Gastroesophageal sphincter (tissue), 4 donors: Measurements from ENCODE around the gene SLC25A13. TPM values are rescaled to one million over a fixed set of nuclear protein-coding genes. Genes with fewer than 3 reads are reported as not detected.

ENCODE experiments used
- ATAC-seq: fragments of 150-250 bp; one replicate; pipeline ENCODE4 v1.9.1; 2016; ENCODE audit warnings: mild to moderate bottlenecking, moderate library complexity
- H3K27ac ChIP-seq, 4 donors: fragments of 200-600 bp; sonication (generic) in 3 of 4; 1 replicate in 3 of 4; 2 replicates in 1 of 4; pipeline ENCODE4 v1.5.1; 2016 to 2019
- H3K27me3 ChIP-seq: fragments of 200-600 bp; sonication (generic); one replicate; pipeline ENCODE4 v1.5.1; 2019
- H3K36me3 ChIP-seq, 2 donors: fragments of 200-600 bp; sonication (generic); one replicate each; pipeline ENCODE4 v1.5.1; 2019; ENCODE audit warnings: control low read depth in 1 of 2
- H3K4me1 ChIP-seq, 3 donors: fragments of 200-600 bp; sonication (generic); 1 replicate in 2 of 3; 2 replicates in 1 of 3; pipeline ENCODE4 v1.5.1; 2016 to 2019; ENCODE audit warnings: control low read depth in 2 of 3
- H3K4me3 ChIP-seq, 2 donors: fragments of 200-600 bp; sonication (generic); one replicate each; pipeline ENCODE4 v1.5.1; 2019; ENCODE audit warnings: mild to moderate bottlenecking in 1 of 2, moderate library complexity in 1 of 2
- H3K9me3 ChIP-seq, 3 donors: fragments of 200-600 bp; sonication (generic); one replicate each; pipeline ENCODE4 v1.5.1; 2017 to 2019; ENCODE audit warnings: control low read depth in 2 of 3
- EP300 ChIP-seq: sonication (generic); formaldehyde crosslinking; IDR thresholded peaks from one replicate; pipeline ENCODE4 v1.6.1; 2017; ENCODE audit warnings: antibody characterized with exemption, mild to moderate bottlenecking
- POLR2A ChIP-seq, 2 donors: fragments of 450-650 bp; IDR thresholded peaks; one replicate each; pipeline ENCODE4 v1.6.1; 2017; ENCODE audit warnings: antibody characterized with exemption in 2 of 2, mild to moderate bottlenecking in 2 of 2, moderate library complexity in 1 of 2
- POLR2AphosphoS5 ChIP-seq: sonication (generic); formaldehyde crosslinking; IDR thresholded peaks from one replicate; pipeline ENCODE4 v1.6.1; 2017; ENCODE audit warnings: antibody characterized with exemption
- WGBS, 2 donors: methylation state at CpG; one replicate each; pipeline ENCODE4 v1.1.5; 2018; ENCODE audit warnings: low coverage in 1 of 2; 5-methylcytosine and 5-hydroxymethylcytosine counted together
- total RNA-seq, 4 donors: library from RNA; depleted of rRNA; stranded (reverse); fragments of >200 nt; gene quantifications; one replicate each; pipeline ENCODE4 v1.1.0, GENCODE V29; 2016
- TF ChIP-seq, protein P1 (sequence below), 4 experiments: fragments of 200-600 bp in 2 of 4; fragments of 450-650 bp in 2 of 4; sonication (generic) in 1 of 4; IDR thresholded peaks; one replicate each; pipeline ENCODE4 v1.5.1; 2017 to 2019; ENCODE audit warnings: antibody characterized with exemption in 4 of 4, mild to moderate bottlenecking in 2 of 4, moderate library complexity in 2 of 4

Gene SLC25A13
- total RNA-seq, 4 donors from 2014 or later = 19.0 to 42.0 (median 28.0) TPM

DNA sequence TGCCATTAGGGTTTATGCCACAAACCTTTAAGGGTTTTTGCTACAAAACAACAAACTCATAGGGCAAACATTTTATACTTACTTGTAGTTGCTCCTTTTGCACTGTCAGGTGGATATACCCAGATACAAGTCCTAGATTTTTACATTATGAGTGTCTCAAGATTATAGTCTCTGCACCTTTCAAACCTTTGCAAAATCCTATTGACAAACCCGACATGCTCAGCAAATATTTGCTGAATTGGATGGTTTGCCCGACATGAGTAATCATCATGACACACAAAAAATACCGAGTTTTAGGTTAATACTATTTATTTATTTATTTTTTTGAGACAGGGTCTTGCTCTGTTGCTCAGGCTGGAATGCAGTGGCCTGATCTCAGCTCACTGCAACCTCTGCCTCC, 117.3 kb downstream of the SLC25A13 start:
- H3K36me3 ChIP-seq = peaks cover 0 to 20% of the 10 kb centered on the region in 2 donors
- TF ChIP-seq POLR2AphosphoS5 (no peak), EP300 (no peak), POLR2A (IDR thresholded peaks at IDR 0.05) (no peak)
- TF ChIP-seq, protein P1, sequence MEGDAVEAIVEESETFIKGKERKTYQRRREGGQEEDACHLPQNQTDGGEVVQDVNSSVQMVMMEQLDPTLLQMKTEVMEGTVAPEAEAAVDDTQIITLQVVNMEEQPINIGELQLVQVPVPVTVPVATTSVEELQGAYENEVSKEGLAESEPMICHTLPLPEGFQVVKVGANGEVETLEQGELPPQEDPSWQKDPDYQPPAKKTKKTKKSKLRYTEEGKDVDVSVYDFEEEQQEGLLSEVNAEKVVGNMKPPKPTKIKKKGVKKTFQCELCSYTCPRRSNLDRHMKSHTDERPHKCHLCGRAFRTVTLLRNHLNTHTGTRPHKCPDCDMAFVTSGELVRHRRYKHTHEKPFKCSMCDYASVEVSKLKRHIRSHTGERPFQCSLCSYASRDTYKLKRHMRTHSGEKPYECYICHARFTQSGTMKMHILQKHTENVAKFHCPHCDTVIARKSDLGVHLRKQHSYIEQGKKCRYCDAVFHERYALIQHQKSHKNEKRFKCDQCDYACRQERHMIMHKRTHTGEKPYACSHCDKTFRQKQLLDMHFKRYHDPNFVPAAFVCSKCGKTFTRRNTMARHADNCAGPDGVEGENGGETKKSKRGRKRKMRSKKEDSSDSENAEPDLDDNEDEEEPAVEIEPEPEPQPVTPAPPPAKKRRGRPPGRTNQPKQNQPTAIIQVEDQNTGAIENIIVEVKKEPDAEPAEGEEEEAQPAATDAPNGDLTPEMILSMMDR (IDR thresholded peaks at IDR 0.05) = no peak
- no peak for ATAC-seq
- 96 to 100% methylated on average over 2 to 3 of the region's 3 CpGs for WGBS, 2 donors
- H3K9me3 ChIP-seq = no peaks in the 10 kb centered on the region
- peaks cover 0 to 2% (median 0%) of the 10 kb centered on the region in 3 donors for H3K4me1 ChIP-seq
- H3K27ac ChIP-seq = no peak overlapping the region
- H3K27me3 ChIP-seq = no peaks in the 10 kb centered on the region
- no peak overlapping the region for H3K4me3 ChIP-seq

DNA sequence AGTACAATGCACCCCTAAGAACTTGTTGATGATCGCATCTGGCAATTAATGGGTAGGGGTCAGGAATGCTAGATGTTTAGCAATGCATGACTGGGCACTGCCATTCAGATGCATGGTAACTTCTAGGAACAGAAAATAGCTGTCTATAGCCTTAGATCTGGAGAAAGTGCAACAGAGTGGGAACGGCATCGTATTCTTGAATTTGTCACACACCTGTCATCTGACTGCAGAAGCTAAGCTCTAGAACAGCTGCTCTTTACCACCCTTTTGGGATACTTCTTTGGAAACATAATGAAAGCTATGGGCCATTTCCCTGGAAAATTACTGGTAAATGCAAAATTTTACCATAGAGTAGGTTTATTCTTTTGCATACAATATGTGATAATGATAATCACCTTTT, 118.1 kb downstream of the SLC25A13 start:
- 90% methylated on average over 3 of the region's 3 CpGs; no CpG with 5 or more reads in 1 of the 2 donors for WGBS, 2 donors
- Histone ChIP-seq H3K27me3 (no peaks in the 10 kb centered on the region), H3K9me3 (no peaks in the 10 kb centered on the region), H3K4me1 (peaks cover 0 to 8% (median 0%) of the 10 kb centered on the region in 3 donors), H3K36me3 (peaks cover 0 to 20% of the 10 kb centered on the region in 2 donors), H3K27ac (no peak overlapping the region), H3K4me3 (no peak overlapping the region)
- no peak for ATAC-seq
- TF ChIP-seq EP300 (no peak), POLR2AphosphoS5 (no peak), POLR2A (IDR thresholded peaks at IDR 0.05) (no peak)
- TF ChIP-seq, protein P1 (IDR thresholded peaks at IDR 0.05) = no peak

DNA sequence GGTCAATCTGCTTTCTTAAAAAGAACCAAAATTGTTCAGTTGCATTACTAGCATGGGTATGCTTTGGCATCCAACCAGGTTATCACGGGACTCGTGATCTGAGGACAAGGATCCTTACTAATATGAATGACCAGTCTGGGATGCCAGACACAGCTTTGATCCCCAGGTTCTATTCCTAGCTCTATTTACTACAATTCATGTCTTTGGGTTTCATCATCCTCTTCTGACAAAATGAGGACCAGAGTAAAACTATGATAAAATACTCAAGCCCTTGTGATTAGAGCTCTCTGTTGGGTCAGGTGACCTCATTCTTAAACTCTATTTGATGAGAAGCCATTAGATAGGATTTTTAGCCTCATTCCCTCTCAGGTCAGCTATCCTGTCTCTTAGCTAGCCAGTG, 119.8 kb downstream of the SLC25A13 start:
- no peak overlapping the region for H3K4me3 ChIP-seq
- TF ChIP-seq POLR2A (IDR thresholded peaks at IDR 0.05) = no peak
- no peak for TF ChIP-seq EP300
- no peak for TF ChIP-seq POLR2AphosphoS5
- TF ChIP-seq, protein P1 (IDR thresholded peaks at IDR 0.05) = no peak
- H3K27me3 ChIP-seq = no peaks in the 10 kb centered on the region
- ATAC-seq = no peak
- H3K36me3 ChIP-seq = peaks cover 0 to 8% of the 10 kb centered on the region in 2 donors
- WGBS, 2 donors = 90% methylated on average over 2 of the region's 2 CpGs; no CpG with 5 or more reads in 1 of the 2 donors
- H3K9me3 ChIP-seq = no peaks in the 10 kb centered on the region
- no peak overlapping the region for H3K27ac ChIP-seq
- H3K4me1 ChIP-seq = peaks cover 0 to 8% (median 0%) of the 10 kb centered on the region in 3 donors

DNA sequence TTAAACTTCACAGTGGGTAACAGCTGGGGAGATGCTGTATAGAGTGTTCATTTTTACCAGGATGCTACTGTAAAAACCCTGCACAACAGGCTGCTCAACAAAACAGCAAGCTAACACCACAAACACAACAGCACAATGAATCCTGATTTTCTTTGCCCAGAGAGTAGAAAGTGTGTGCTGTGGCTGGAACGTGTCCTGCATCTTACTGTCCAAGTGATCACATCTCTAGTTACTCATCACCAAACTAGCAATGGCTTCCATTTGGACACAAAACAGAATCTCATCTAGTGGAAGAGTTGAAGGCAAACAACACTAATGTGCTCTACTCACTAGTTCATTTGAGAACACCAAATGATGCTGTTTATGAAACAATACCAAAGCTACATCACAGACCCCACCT, 121.2 kb downstream of the SLC25A13 start:
- no peaks in the 10 kb centered on the region for H3K9me3 ChIP-seq
- TF ChIP-seq EP300 = no peak
- TF ChIP-seq, protein P1 (IDR thresholded peaks at IDR 0.05) = no peak
- TF ChIP-seq POLR2A (IDR thresholded peaks at IDR 0.05) = no peak
- TF ChIP-seq POLR2AphosphoS5 = no peak
- ATAC-seq = no peak
- H3K36me3 ChIP-seq = peaks cover 0 to 3% of the 10 kb centered on the region in 2 donors
- peaks cover 0 to 8% (median 0%) of the 10 kb centered on the region in 3 donors for H3K4me1 ChIP-seq
- WGBS, 2 donors = 63 to 83% methylated on average over 1 of the region's 1 CpG
- H3K27ac ChIP-seq = no peak overlapping the region
- H3K27me3 ChIP-seq = no peaks in the 10 kb centered on the region
- H3K4me3 ChIP-seq = no peak overlapping the region

DNA sequence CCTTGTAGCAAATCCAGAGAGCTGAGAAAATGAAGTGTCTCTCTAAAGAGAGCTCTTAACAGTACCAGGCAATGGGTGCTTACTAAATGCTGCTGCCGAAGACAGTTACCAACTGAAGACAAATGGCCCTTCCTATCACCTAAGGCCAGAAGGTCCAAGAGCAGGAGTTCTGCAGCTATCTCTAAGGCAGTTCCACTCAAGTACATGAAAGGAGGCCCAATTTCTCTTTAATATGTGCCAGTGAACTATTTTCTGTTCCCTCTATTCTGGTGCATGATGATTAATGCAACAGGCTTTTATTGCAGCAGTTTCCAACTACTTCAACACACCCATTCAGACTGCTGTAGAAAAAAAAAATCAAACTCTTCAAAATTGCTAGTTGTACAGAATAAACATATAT, 122.5 kb downstream of the SLC25A13 start:
- no peak for ATAC-seq
- TF ChIP-seq POLR2AphosphoS5 (no peak), POLR2A (IDR thresholded peaks at IDR 0.05) (no peak), EP300 (no peak)
- TF ChIP-seq, protein P1 (IDR thresholded peaks at IDR 0.05) = no peak

More for the DNA sequence above, 122.5 kb downstream of the SLC25A13 start:
- peaks cover 0 to 8% (median 0%) of the 10 kb centered on the region in 3 donors for H3K4me1 ChIP-seq
- H3K9me3 ChIP-seq = no peaks in the 10 kb centered on the region
- no peaks in the 10 kb centered on the region for H3K36me3 ChIP-seq
- 80% methylated on average over 1 of the region's 1 CpG; no CpG with 5 or more reads in 1 of the 2 donors for WGBS, 2 donors
- H3K27ac ChIP-seq = no peak overlapping the region
- no peak overlapping the region for H3K4me3 ChIP-seq
- no peaks in the 10 kb centered on the region for H3K27me3 ChIP-seq
